Endothelial cell (in vitro differentiated cells): ENCODE data around the gene UBR7. TPM values are rescaled to one million over a fixed set of nuclear protein-coding genes. Genes with fewer than 3 reads are reported as not detected.
A peak's percentile ranks its signal among the peaks of the same experiment; 100 is the strongest.

Experiments used
- DNase-seq: peaks from one replicate; pipeline ENCODE4 v3.0.0; 2021; ENCODE audit warnings: low spot score
- H3K27ac Mint-ChIP-seq: one replicate; pipeline ENCODE4 v1.8.0; 2021; ENCODE audit warnings: mixed read lengths, inconsistent platforms; ENCODE audit not compliant: unreplicated experiment
- H3K27me3 Mint-ChIP-seq: one replicate; pipeline ENCODE4 v1.8.0; 2021; ENCODE audit warnings: mild to moderate bottlenecking, moderate library complexity, mixed read lengths, inconsistent platforms; ENCODE audit not compliant: unreplicated experiment
- H3K36me3 Mint-ChIP-seq: one replicate; pipeline ENCODE4 v1.8.0; 2021; ENCODE audit warnings: mild to moderate bottlenecking, low read depth, mixed read lengths, inconsistent platforms; ENCODE audit not compliant: unreplicated experiment
- H3K4me1 Mint-ChIP-seq: one replicate; pipeline ENCODE4 v1.8.0; 2021; ENCODE audit warnings: mild to moderate bottlenecking, mixed read lengths, inconsistent platforms; ENCODE audit not compliant: unreplicated experiment
- H3K4me3 Mint-ChIP-seq: one replicate; pipeline ENCODE4 v1.8.0; 2021; ENCODE audit warnings: mild to moderate bottlenecking, mixed read lengths, inconsistent platforms; ENCODE audit not compliant: unreplicated experiment
- H3K9me3 Mint-ChIP-seq: one replicate; pipeline ENCODE4 v1.8.0; 2021; ENCODE audit warnings: mixed read lengths, inconsistent platforms; ENCODE audit not compliant: unreplicated experiment
- CTCF ChIP-seq: fragments of 200-600 bp; sonication (generic); IDR thresholded peaks from one replicate; pipeline ENCODE4 v1.5.0; 2021; ENCODE audit warnings: antibody characterized with exemption; ENCODE audit not compliant: unreplicated experiment
- total RNA-seq: library from RNA; stranded (reverse); fragmentation: NEBNext Ultra II Directional; extraction: Animal tissue kit (Norgen Biotek cat#: 25700); gene quantifications from one replicate; pipeline ENCODE4 v1.2.1, GENCODE V29; 2021; ENCODE audit not compliant: unreplicated experiment

The UBR7 gene
- total RNA-seq, 1 donor from 2014 or later: 35.8 TPM

GRCh38 chr14:93185349-93185720 is 21.7 kb upstream of the UBR7 start:
- Mint-ChIP-seq H3K36me3 (no peaks in the 10 kb centered on the region), H3K27me3 (peaks cover 5% of the 10 kb centered on the region), H3K4me1 (peaks cover 19% of the 10 kb centered on the region), H3K27ac (peak overlapping the region; percentile 96), H3K4me3 (peak overlapping the region; percentile 98), H3K9me3 (no peaks in the 10 kb centered on the region)
- TF ChIP-seq CTCF: no peak
- no peak for DNase-seq

GRCh38 chr14:93186466-93186865 is 20.6 kb upstream of the UBR7 start:
- H3K4me3 Mint-ChIP-seq: peak overlapping the region; percentile 52
- H3K27ac Mint-ChIP-seq: no peak overlapping the region

GRCh38 chr14:93186956-93187355 is 20.1 kb upstream of the UBR7 start:
- Mint-ChIP-seq H3K9me3 (no peaks in the 10 kb centered on the region), H3K27me3 (peaks cover 5% of the 10 kb centered on the region), H3K4me1 (peaks cover 19% of the 10 kb centered on the region), H3K36me3 (no peaks in the 10 kb centered on the region), H3K27ac (no peak overlapping the region), H3K4me3 (no peak overlapping the region)
- no peak for DNase-seq
- no peak for TF ChIP-seq CTCF

More at GRCh38 chr14:93186466-93186865, 20.6 kb upstream of the UBR7 start:
- Mint-ChIP-seq H3K9me3 (no peaks in the 10 kb centered on the region), H3K27me3 (peaks cover 5% of the 10 kb centered on the region), H3K4me1 (peaks cover 19% of the 10 kb centered on the region), H3K36me3 (no peaks in the 10 kb centered on the region)
- no peak for TF ChIP-seq CTCF
- DNase-seq: no peak

- no peaks in the 10 kb centered on the region for H3K4me1 Mint-ChIP-seq
- no peak for TF ChIP-seq CTCF
These were observed 11.6 kb upstream of the UBR7 start for GRCh38 chr14:93195316-93195999.

GRCh38 chr14:93199031-93199430 is 8.0 kb upstream of the UBR7 start:
- no peak for TF ChIP-seq CTCF
- Mint-ChIP-seq H3K27ac (no peak overlapping the region), H3K4me3 (no peak overlapping the region), H3K4me1 (no peaks in the 10 kb centered on the region), H3K36me3 (no peaks in the 10 kb centered on the region), H3K9me3 (no peaks in the 10 kb centered on the region), H3K27me3 (no peaks in the 10 kb centered on the region)
- DNase-seq: no peak

More at GRCh38 chr14:93195316-93195999, 11.6 kb upstream of the UBR7 start:
- Mint-ChIP-seq H3K27me3 (no peaks in the 10 kb centered on the region), H3K9me3 (no peaks in the 10 kb centered on the region), H3K36me3 (no peaks in the 10 kb centered on the region), H3K27ac (no peak overlapping the region), H3K4me3 (no peak overlapping the region)
- no peak for DNase-seq
